Esophagus squamous epithelium (tissue), 5 donors: Measurements from ENCODE around the gene SWAP70. TPM values are rescaled to one million over a fixed set of nuclear protein-coding genes. Genes with fewer than 3 reads are reported as not detected.
A peak's percentile ranks its signal among the peaks of the same experiment; 100 is the strongest.

Experiments used
- DNase-seq: peaks from one replicate; lab custom pipeline; 2025; lab: John Stamatoyannopoulos, UW
- H3K27ac ChIP-seq, 4 donors: fragments of 200-600 bp; sonication (generic); one replicate each; pipeline ENCODE4 v1.5.1; 2016 to 2019; ENCODE audit warnings: mild to moderate bottlenecking in 1 of 4
- H3K27me3 ChIP-seq, 4 donors: fragments of 200-600 bp; sonication (generic); 1 replicate in 3 of 4; 2 replicates in 1 of 4; pipeline versions ENCODE4 v1.5.1 to v1.6.0; 2017 to 2021; ENCODE audit warnings: antibody characterized with exemption in 1 of 4
- H3K36me3 ChIP-seq, 3 donors: fragments of 200-600 bp; sonication (generic); one replicate each; pipeline ENCODE4 v1.5.1; 2016 to 2019
- H3K4me1 ChIP-seq, 3 donors: fragments of 200-600 bp; sonication (generic); one replicate each; pipeline ENCODE4 v1.5.1; 2017 to 2019
- H3K4me3 ChIP-seq, 4 donors: fragments of 200-600 bp; sonication (generic); 1 replicate in 3 of 4; 2 replicates in 1 of 4; pipeline ENCODE4 v1.5.1; 2016 to 2019; ENCODE audit warnings: mild to moderate bottlenecking in 2 of 4, moderate library complexity in 1 of 4
- H3K9me3 ChIP-seq, 3 donors: fragments of 200-600 bp; sonication (generic); one replicate each; pipeline ENCODE4 v1.5.1; 2016 to 2019
- CTCF ChIP-seq, 6 experiments: fragments of 450-650 bp in 4 of 6; fragments of 200-600 bp in 2 of 6; sonication (generic) in 2 of 6; IDR thresholded peaks; one replicate each; pipeline ENCODE4 v1.5.1; 2016 to 2019; ENCODE audit warnings: antibody characterized with exemption in 6 of 6, mild to moderate bottlenecking in 4 of 6, moderate library complexity in 4 of 6
- POLR2A ChIP-seq, 4 donors: fragments of 450-650 bp; IDR thresholded peaks; one replicate each; pipeline ENCODE4 v1.6.1; 2017; ENCODE audit warnings: antibody characterized with exemption in 4 of 4, mild to moderate bottlenecking in 4 of 4, moderate library complexity in 3 of 4
- WGBS, 2 donors: methylation state at CpG; one replicate each; pipeline ENCODE4 v1.1.5; 2018; 5-methylcytosine and 5-hydroxymethylcytosine counted together
- intact Hi-C: fragments of 100-400 bp; cut with DNase I; formaldehyde crosslinking; loops from one replicate; pipeline ENCODE4 v1.15.0; 2022
- total RNA-seq, 4 donors: library from RNA; depleted of rRNA; stranded (reverse); fragments of >200 nt; gene quantifications; one replicate each; pipeline ENCODE4 v1.1.0, GENCODE V29; 2016
- donor health status: DM: yes; HTN: yes; CAD: no.

SWAP70 gene
- total RNA-seq, 4 donors from 2014 or later: 15.1 to 27.5 (median 17.7) TPM

GRCh38 chr11:9688716-9689511, 25.0 kb downstream of the SWAP70 start:
- H3K4me1 ChIP-seq: peaks cover 12 to 63% (median 20%) of the 10 kb centered on the region in 3 donors

GRCh38 chr11:9689721-9690120, 25.8 kb downstream of the SWAP70 start:
- no peak for DNase-seq
- H3K4me1 ChIP-seq: peaks cover 12 to 68% (median 20%) of the 10 kb centered on the region in 3 donors
- intact Hi-C loops: no loop called here
- no peak overlapping the region for H3K4me3 ChIP-seq
- peaks cover 0 to 20% (median 0%) of the 10 kb centered on the region in 3 donors for H3K36me3 ChIP-seq
- WGBS, 2 donors: 37 to 45% methylated on average over 3 to 5 of the region's 5 CpGs
- TF ChIP-seq POLR2A (IDR thresholded peaks at IDR 0.05): no peak
- TF ChIP-seq CTCF (IDR thresholded peaks at IDR 0.05): no peak
- H3K9me3 ChIP-seq: no peaks in the 10 kb centered on the region
- H3K27ac ChIP-seq: peak overlapping the region; percentile 37 to 87 (median 80)
- no peaks in the 10 kb centered on the region for H3K27me3 ChIP-seq

More at GRCh38 chr11:9688716-9689511, 25.0 kb downstream of the SWAP70 start:
- no peak overlapping the region for H3K4me3 ChIP-seq
- H3K36me3 ChIP-seq: peaks cover 0 to 12% (median 0%) of the 10 kb centered on the region in 3 donors
- H3K27me3 ChIP-seq: no peaks in the 10 kb centered on the region
- TF ChIP-seq POLR2A (IDR thresholded peaks at IDR 0.05) (peak in 1 of 4 donors; percentile 27), CTCF (IDR thresholded peaks at IDR 0.05) (no peak)
- intact Hi-C loops: no loop called here
- WGBS, 2 donors: 34 to 41% methylated on average over 7 of the region's 7 CpGs
- DNase-seq: no peak
- no peaks in the 10 kb centered on the region for H3K9me3 ChIP-seq
- H3K27ac ChIP-seq: peak overlapping the region; percentile 39 to 87 (median 80)

- no peak overlapping the region for H3K4me3 ChIP-seq
- H3K27ac ChIP-seq: peak overlapping the region in 3 of 4 donors; percentile 61 to 81 (median 66)
- TF ChIP-seq POLR2A (IDR thresholded peaks at IDR 0.05) (no peak), CTCF (IDR thresholded peaks at IDR 0.05) (no peak)
- H3K27me3 ChIP-seq: no peaks in the 10 kb centered on the region
- intact Hi-C loops: no loop called here
- H3K9me3 ChIP-seq: no peaks in the 10 kb centered on the region
- peaks cover 0 to 26% (median 3%) of the 10 kb centered on the region in 3 donors for H3K36me3 ChIP-seq
- peaks cover 12 to 68% (median 20%) of the 10 kb centered on the region in 3 donors for H3K4me1 ChIP-seq
- no peak for DNase-seq
Observed at GRCh38 chr11:9691865-9692264, 28.0 kb downstream of the SWAP70 start.

- Histone ChIP-seq H3K27me3 (no peaks in the 10 kb centered on the region), H3K4me1 (peaks cover 12 to 66% (median 20%) of the 10 kb centered on the region in 3 donors), H3K36me3 (peaks cover 0 to 33% (median 3%) of the 10 kb centered on the region in 3 donors), H3K4me3 (no peak overlapping the region), H3K27ac (peak overlapping the region in 2 of 4 donors; percentile 61 to 81), H3K9me3 (no peaks in the 10 kb centered on the region)
- no peak for DNase-seq
- TF ChIP-seq CTCF (IDR thresholded peaks at IDR 0.05): no peak
- TF ChIP-seq POLR2A (IDR thresholded peaks at IDR 0.05): no peak
- intact Hi-C loops: no loop called here
- WGBS, 2 donors: 48 to 49% methylated on average over 2 of the region's 2 CpGs
Observed at GRCh38 chr11:9692691-9693090, 28.8 kb downstream of the SWAP70 start.
